ENCODE measurements around the gene ZCWPW1.

ZCWPW1 gene, protein sequence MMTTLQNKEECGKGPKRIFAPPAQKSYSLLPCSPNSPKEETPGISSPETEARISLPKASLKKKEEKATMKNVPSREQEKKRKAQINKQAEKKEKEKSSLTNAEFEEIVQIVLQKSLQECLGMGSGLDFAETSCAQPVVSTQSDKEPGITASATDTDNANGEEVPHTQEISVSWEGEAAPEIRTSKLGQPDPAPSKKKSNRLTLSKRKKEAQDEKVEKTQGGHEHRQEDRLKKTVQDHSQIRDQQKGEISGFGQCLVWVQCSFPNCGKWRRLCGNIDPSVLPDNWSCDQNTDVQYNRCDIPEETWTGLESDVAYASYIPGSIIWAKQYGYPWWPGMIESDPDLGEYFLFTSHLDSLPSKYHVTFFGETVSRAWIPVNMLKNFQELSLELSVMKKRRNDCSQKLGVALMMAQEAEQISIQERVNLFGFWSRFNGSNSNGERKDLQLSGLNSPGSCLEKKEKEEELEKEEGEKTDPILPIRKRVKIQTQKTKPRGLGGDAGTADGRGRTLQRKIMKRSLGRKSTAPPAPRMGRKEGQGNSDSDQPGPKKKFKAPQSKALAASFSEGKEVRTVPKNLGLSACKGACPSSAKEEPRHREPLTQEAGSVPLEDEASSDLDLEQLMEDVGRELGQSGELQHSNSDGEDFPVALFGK

GRCh38 chr7:100428199-100428966 lies at the start of gene ZCWPW1:
TSS of gene ZCWPW1 (minus strand) at chr7:100428703. CDS start at chr7:100420649, 8,054 bp downstream.
- in situ Hi-C loops (cut with HindIII; ENCODE audit: low pct_ligation_motif_present, low sequenced_read_pairs): no loop called here
- no peaks in the 10 kb centered on the region for H3K27me3 ChIP-seq (replicated peaks)
- peak; percentile 96 for DNase-seq
- H3K27ac ChIP-seq: peak within 1 kb of the TSS; percentile 96
- TF ChIP-seq, protein P1, sequence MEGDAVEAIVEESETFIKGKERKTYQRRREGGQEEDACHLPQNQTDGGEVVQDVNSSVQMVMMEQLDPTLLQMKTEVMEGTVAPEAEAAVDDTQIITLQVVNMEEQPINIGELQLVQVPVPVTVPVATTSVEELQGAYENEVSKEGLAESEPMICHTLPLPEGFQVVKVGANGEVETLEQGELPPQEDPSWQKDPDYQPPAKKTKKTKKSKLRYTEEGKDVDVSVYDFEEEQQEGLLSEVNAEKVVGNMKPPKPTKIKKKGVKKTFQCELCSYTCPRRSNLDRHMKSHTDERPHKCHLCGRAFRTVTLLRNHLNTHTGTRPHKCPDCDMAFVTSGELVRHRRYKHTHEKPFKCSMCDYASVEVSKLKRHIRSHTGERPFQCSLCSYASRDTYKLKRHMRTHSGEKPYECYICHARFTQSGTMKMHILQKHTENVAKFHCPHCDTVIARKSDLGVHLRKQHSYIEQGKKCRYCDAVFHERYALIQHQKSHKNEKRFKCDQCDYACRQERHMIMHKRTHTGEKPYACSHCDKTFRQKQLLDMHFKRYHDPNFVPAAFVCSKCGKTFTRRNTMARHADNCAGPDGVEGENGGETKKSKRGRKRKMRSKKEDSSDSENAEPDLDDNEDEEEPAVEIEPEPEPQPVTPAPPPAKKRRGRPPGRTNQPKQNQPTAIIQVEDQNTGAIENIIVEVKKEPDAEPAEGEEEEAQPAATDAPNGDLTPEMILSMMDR (IDR thresholded peaks at IDR 0.05; ENCODE audit: low read depth, low read length, missing control alignments): no peak
- peak within 1 kb of the TSS; percentile 66 for H3K4me3 ChIP-seq (ENCODE audit: low read depth, low read length)
- H3K36me3 ChIP-seq (replicated peaks): peaks cover 5% of the 10 kb centered on the region

- H3K27ac ChIP-seq: no peak overlapping the region
- DNase-seq: no peak
- peak overlapping the region; percentile 92 for H3K4me3 ChIP-seq (ENCODE audit: low read depth, low read length)
- in situ Hi-C loops (cut with HindIII; ENCODE audit: low pct_ligation_motif_present, low sequenced_read_pairs): no loop called here
- H3K27me3 ChIP-seq (replicated peaks): no peaks in the 10 kb centered on the region
- TF ChIP-seq, protein P1 (IDR thresholded peaks at IDR 0.05; ENCODE audit: low read depth, low read length, missing control alignments): no peak
- H3K36me3 ChIP-seq (replicated peaks): peaks cover 10% of the 10 kb centered on the region
These were observed 49.4 kb upstream of the ZCWPW1 start for GRCh38 chr7:100477871-100478267.

DNA sequence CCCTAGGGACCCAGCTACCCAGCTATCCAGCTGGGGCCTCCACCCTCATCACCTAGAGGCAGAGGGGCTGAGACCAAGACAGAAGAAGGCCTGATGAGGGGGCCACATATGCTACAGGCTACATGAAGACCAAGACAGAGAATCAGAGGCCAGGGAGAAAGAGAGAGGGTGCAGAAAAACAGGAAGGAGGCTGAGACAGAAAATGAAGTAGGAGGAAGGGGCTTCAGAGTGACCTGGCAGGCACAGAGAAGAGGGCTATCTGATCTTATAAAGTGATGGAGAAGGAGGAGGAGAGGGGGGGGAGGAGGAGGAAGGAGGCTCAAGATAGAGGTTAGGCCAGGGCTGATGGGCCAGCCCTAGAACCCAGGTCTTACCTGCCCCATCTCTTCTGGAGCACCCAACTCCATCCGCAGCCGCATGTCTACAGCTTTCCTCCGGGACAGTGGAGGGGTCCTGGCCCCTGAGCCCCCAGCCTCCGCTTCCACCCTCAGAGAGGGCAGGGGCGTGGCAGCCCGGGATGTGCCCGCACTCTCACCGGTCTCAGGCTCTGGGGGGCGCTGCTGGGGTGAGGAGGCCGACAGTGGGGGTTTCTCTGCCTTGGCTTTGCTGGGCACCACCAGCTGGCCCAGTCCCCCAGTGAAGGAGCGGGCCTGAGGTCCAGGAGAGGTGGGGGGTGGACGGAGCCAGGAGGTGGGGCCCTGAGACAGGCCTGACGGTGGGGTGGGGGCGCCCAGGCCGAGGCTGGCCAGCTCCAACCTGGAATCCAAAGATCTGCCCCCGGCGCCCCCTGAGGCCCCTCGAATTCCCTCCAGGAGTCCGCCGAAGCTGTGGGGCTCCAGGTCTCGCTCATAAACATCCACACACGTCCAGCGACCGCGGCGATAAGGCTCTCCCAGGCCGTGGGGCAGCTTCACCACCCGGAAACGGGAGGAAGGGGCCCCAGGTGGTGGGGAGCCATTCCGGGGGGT lies 48.7 kb upstream of the ZCWPW1 start:
- in situ Hi-C loops (cut with HindIII; ENCODE audit: low pct_ligation_motif_present, low sequenced_read_pairs): no loop called here
- TF ChIP-seq, protein P1 (IDR thresholded peaks at IDR 0.05; ENCODE audit: low read depth, low read length, missing control alignments): peak; percentile 54
- Histone ChIP-seq H3K27ac (no peak overlapping the region), H3K27me3 (replicated peaks) (no peaks in the 10 kb centered on the region), H3K36me3 (replicated peaks) (peaks cover 11% of the 10 kb centered on the region), H3K4me3 (ENCODE audit: low read depth, low read length) (peak overlapping the region; percentile 92)
- DNase-seq: no peak

DNA sequence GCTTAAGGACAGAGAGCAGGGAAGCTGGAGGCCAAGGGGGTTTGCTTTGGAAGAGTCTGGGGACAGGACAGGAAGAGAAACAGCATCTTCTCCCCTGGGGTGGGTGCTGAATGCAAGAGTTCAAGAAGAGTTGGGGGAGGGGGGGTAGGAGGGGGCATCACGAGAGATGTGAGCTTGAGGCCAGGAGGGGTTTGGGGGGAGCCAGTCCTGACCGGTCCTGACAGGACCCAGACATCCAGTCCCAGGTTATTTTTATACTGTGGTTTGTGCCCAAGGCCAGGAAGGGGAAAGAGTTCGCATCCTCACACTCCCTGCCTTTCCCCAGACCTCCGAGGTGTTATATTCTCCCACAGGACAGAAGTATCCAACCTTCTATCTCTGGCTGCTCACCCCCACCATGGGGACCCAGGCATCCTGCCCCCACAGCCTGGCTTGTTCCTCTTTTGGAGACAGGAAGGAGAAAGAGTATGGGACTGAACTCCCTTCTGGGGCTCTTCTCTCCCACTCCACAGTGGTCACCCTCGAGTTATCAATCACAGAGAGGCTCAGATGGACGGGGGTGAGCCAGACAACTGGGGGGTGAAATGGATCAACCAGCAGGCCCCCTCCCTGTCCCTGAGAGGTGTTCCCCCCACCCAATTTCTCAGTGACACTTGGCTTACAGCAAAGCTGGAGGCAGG lies 47.7 kb upstream of the ZCWPW1 start:
- in situ Hi-C loops (cut with HindIII; ENCODE audit: low pct_ligation_motif_present, low sequenced_read_pairs): no loop called here
- no peak overlapping the region for H3K27ac ChIP-seq
- peak overlapping the region; percentile 92 for H3K4me3 ChIP-seq (ENCODE audit: low read depth, low read length)
- H3K36me3 ChIP-seq (replicated peaks): peaks cover 14% of the 10 kb centered on the region
- TF ChIP-seq, protein P1 (IDR thresholded peaks at IDR 0.05; ENCODE audit: low read depth, low read length, missing control alignments): no peak
- no peak for DNase-seq
- H3K27me3 ChIP-seq (replicated peaks): no peaks in the 10 kb centered on the region

Measured in brain microvascular endothelial cell (primary cell).